Measurements from ENCODE around the gene GPR78. TPM values are rescaled to one million over a fixed set of nuclear protein-coding genes. Genes with fewer than 3 reads are reported as not detected.

GPR78 gene
- total RNA-seq, 1 donor from 2014 or later = not detected

DNA sequence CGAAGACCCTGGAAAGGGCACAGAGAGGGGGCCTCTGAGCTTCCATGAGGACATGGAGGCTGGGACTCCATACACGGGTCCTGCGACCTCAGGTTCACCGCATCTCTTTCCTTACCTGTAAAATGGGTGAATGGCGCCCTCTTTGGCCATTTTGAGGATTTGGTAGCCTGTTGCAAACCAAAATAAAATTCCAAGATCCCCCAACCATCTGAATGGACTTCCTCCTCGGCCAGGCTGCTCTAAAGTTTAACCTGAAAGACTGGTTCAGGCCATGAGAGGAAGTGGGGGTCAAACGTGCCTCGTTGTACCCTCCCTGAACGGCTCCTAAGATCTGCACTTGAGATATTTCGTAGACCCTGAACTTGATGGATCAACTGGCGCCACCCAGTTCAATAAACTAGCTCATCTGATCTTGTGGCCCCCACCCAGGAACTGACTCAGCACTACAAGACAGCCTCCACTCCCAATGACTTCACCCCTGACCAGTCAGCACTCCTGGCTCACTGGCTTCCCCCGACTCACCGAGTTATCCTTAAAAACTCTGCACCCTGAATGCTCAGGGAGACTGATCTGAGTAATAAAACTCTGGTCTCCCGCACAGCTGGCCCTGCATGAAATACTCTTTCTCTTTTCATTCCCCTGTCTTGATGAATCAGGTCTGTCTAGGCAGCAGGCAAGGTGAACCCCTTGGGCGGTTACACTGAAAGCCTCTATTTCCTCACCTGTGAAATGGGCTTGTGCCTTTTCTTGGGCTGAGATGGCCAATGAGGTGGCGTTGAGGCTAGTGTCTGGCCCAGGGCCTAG lies 32.9 kb upstream of the GPR78 start:
- DNase-seq = peak; percentile 56

DNA sequence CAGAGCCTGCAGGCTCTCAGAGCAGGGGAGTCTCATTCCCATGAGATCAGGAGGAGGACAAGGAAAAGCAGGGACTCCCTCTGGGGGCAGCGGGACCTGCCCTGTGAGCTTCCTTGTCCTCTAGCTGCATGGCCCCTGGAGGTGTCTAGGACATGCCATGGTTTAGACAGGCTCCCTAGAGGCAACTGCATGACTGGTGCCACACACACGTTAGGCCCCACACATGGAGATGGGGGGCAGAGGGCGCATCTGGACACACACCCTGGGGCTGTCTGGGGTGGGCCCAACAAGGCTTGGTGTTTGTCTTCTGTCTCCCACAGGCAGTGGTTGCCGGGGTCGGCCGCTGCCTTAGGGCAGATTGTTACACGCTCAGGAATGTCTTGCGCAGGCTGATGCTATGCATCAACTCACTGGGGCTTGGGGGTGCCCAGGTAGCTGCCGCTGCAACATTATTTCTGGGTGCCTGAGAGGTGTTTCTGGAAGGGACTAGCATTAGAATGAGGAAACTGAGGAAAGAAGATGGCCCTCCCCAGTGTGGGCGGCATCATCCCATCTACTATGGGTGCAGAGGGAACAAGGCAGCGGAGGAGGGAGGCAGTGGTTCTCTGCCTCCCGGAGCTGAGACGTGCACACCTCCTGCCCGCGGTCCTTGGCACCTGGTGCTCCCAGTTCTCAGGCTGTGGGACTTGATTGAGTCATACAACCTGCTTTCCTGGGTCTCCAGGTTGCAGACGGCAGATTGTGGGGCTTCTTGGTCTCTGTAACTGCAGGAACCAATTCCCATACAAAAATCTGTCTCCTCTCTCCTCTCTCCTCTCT lies 32.1 kb upstream of the GPR78 start:
- no peak for DNase-seq

DNA sequence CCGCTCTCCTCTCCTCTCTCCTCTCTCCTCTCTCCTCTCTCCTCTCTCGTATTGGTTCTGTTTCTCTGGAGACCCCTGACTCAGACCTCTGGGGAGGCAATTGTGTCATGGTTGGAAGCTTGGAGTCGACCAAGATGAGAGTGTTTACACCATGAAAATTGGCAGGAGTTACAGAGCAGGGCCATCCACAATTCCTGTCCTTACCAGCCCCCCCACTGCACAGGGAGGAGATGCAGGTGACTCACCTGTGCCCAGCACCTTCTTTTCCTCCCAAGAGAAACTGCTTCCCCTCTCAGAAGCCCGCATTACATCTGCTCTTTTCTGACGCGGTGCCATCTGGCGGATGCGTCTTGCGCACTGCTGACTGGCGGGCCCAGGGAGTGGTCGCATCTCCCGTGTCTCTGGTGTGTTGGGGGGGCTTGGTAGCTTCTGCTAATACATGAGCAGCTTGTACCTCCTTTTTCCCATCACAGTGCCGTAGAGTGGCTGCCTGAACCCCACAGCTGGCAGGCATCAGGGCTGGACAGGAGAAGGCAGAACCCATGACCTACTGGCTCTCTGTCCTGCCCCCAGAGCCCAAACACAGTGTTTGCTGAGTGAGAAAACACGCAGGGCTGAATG lies 31.4 kb upstream of the GPR78 start:
- DNase-seq = no peak

- no peak for DNase-seq
These were observed 30.8 kb upstream of the GPR78 start for GRCh38 chr4:8549352-8549931.

GRCh38 chr4:8550691-8551090 lies 29.5 kb upstream of the GPR78 start:
- no peak for DNase-seq

GRCh38 chr4:8552024-8552423 lies 28.2 kb upstream of the GPR78 start:
- no peak for DNase-seq

- DNase-seq = no peak
These were observed 27.5 kb upstream of the GPR78 start for GRCh38 chr4:8552581-8553205.

GRCh38 chr4:8553216-8553615 lies 27.0 kb upstream of the GPR78 start:
- DNase-seq = no peak

DNA sequence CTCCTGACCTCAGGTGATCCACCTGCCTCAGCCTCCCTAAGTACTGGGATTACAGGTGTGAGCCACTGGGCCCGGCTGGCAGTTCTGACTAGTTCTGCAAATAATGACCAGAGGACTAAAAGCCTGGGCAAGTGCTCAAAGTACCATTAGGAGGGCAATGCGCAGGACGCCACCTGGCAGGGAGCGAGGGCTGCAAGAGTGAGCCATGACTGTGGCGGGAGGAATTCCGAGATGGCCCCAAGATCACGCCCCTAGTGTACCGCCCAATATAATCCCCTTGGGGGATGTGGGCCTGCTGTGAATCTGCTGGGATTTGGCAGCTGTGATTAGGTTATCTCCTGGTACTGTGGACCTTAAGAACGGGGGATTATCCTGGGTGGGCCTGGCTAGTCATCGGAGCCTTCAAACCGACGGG lies 26.2 kb upstream of the GPR78 start:
- DNase-seq = no peak

DNA sequence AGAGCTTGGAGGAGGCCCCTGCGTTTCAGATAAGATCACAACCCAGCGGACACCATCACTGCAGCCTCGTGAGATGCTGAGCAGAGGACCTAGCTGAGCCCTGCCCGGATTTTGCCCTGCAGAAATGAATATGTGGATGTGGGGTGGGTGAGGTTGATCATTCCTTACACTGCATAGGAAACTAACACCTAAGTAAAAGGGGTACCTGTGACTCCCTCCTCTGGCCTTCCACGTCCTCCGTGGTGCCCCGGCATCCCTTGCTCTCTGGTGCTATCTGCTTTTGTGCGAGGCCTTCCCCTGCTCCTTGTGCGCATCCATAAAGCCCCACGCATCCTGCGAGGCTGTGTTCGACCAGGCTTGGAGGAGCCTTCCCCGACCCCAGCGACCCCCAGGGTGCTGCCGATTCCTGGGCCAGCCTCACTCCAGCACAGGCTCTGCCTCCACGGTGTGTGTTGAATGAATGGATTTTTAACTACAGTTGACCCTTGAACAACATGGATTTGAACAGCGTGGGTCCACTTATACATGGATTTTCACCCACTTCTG lies 25.6 kb upstream of the GPR78 start:
- no peak for DNase-seq

DNA sequence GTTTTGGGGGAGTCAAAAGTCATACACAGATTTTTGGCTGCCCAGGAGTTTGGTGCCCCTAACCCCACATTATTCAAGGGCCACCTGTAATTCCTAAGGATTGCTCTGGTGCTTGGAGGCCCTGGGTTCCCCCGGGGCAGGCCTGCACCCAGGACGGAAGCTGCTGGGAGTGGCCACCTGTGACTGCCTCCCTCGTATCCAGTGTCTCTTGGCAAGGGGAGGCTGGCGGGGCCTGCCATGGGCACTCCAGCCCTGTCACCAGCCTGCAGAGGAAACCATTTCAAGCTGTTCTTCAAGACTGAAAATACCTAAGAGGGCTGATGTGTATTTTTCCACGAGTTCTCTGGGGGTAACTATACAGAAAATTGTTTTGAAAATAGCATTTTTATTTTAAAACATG lies 24.5 kb upstream of the GPR78 start:
- no peak for DNase-seq

DNA sequence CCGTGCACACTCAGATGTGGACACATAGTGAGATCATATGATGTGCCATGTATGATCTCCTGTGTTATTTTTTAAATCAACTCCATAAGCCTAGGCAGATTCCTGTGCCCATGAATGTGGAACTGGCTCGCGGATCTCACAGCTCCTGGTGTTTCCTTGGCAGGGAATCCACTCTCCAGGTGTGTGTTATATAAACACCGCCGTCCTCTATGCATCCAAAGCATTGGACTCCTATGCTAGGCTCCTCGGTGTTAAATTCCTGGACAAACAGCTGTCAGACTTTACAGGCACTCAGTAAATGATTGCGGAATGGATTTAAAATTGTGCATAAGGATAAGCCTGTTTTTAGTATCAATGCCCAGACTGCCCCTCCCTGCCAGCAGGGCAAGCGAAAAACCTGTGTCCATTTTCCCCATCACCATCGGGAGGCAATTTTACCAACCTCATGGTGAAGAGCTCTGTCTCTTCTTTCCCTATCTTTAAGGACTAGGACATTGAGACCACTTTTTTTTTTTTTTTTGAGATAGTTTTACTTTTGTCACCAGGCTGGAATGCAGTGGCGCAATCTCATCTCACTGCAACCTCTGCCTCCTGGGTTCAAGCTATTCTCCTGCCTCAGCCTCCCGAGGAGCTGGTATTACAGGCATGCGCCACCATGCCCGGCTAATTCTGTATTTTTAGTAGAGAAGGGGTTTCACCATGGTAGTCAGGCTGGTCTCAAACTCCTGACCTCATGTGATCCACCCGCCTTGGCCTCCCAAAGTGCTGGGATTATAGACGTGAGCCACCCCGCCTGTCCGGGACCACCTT lies 23.6 kb upstream of the GPR78 start:
- no peak for DNase-seq

- no peak for DNase-seq
These were observed 22.8 kb upstream of the GPR78 start for GRCh38 chr4:8557151-8558076.

- DNase-seq = no peak
These were observed 21.9 kb upstream of the GPR78 start for GRCh38 chr4:8558080-8558960.

DNA sequence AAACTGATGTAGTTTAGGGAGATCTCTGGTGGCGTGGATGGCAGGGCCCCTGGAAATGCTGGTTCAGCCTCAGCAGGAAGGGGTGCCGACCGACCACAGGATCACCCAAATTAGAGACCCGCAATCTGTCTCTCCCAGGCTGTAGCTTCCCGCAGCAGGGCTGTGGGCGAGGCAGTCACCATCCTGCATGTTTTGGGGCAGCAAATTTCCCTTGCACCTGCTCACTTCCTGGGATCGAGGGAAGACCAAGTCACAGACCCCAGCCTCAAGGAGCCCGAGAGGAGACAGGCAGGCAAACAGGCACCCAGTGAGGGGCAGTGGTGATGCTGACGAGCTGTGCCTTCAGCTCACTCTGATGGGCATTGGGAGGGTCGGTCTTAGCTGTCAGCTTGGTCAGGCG lies 21.2 kb upstream of the GPR78 start:
- no peak for DNase-seq

DNA sequence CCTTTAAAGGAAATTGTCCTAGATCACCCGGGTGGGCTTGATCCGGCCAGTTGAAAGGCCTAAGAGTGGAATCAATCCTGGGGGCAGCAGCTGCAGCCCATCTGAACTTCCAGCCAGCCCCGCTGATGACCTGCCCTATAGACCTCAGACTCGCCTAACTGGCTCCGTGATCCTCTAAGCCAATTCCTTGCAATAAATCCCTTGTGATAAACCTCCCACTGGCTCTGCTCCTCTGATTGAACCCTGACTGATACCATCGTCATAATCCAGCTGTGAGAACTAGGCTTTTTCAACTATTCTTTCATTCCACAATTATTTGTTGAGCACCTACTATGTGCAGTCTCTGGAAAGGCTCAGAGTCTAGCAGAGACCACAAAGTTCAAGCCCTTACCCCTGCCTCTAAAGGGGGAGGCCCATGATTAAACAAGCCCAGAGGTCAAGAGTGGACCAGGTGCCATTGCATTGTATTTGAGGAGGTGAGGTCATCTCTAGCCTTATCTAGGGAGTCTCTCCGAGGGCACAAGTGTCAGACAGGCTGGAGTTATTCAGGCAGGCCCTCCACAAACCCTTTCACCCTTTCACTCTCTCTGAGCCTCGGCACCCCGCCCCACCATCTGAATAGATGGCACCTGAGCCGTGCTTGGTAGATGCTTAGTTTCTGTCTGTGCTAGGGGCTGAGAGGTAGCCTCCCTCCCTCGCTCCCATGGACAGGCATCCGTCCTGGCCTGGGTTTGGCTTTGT lies 20.5 kb upstream of the GPR78 start:
- DNase-seq = no peak

DNA sequence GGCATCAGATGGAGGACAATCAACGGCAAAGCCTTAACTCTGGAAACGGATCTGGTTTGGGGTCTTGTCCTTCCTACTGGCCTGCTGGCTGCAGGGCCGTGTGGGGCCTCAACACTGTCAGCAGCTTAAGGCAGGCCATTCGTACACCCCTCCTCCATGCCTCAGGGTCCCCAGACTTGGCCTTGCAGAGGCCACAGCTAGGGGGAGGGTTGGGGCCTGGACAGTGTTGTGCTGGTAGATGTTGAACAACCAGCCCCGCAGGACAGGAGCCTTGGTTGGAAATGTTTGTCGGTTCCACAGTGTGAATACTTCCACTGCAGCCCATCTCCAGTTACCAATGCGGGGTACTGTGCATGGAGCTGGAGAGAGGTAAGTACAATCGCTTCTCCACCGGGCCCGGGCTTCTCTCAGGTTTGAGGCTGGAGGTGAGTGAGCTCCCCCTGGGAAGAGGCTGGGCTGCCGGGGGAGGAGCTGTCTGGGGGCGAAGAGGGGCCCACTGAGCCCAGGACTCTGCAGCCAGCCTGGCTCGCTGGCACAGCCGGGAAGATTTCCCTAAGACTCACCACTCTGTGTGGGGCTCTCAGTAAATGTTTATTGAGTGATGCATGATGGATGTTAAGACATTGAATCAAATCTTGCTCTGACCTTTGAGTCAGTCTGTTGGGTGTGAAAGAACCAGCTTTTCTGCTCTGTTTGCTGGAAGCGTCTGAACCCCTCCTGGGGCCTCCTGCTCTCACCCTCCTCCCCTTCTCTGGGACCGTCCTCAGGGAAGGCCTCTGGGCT lies 19.7 kb upstream of the GPR78 start:
- DNase-seq = no peak

DNA sequence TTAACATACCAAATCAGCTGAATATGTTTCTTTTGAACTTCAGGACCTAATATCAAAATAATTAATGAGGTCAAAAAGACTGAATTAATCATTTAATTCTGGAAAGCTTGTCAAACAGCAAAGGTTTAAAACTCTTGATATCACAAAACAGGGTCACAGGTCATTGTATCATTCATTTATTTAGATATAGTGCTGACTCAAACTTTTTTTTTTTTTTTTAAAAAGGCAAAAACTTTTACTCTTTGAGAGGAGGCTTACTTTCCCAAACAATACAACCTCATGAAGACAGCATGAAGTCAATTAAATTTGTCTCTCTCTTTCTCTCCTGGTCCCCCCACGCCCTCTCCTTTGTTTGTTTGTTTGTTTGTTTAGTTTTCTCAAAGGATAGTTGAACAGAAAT lies 15.6 kb upstream of the GPR78 start:
- no peak for DNase-seq

All from dermis blood vessel endothelial cell (primary cell).